ENCODE data around the gene ANKDD1A.
A peak's percentile ranks its signal among the peaks of the same experiment; 100 is the strongest.

The ANKDD1A gene

GRCh38 chr15:64951777-64952418 lies 40.2 kb downstream of the ANKDD1A start:
- Mint-ChIP-seq H3K27me3 (no peaks in the 10 kb centered on the region), H3K36me3 (ENCODE audit: low read depth) (peaks cover 13% of the 10 kb centered on the region), H3K9me3 (no peaks in the 10 kb centered on the region), H3K4me1 (ENCODE audit: low read depth) (no peaks in the 10 kb centered on the region), H3K4me3 (no peak overlapping the region), H3K27ac (peak overlapping the region; percentile 54)

- H3K4me3 Mint-ChIP-seq: no peak overlapping the region
- no peaks in the 10 kb centered on the region for H3K9me3 Mint-ChIP-seq
- peaks cover 28% of the 10 kb centered on the region for H3K36me3 Mint-ChIP-seq (ENCODE audit: low read depth)
- no peaks in the 10 kb centered on the region for H3K27me3 Mint-ChIP-seq
- peak overlapping the region; percentile 69 for H3K27ac Mint-ChIP-seq
- no peaks in the 10 kb centered on the region for H3K4me1 Mint-ChIP-seq (ENCODE audit: low read depth)
Observed at GRCh38 chr15:64954395-64954794, 42.7 kb downstream of the ANKDD1A start.

- Mint-ChIP-seq H3K9me3 (no peaks in the 10 kb centered on the region), H3K4me1 (ENCODE audit: low read depth) (no peaks in the 10 kb centered on the region), H3K4me3 (no peak overlapping the region), H3K36me3 (ENCODE audit: low read depth) (peaks cover 69% of the 10 kb centered on the region), H3K27me3 (no peaks in the 10 kb centered on the region), H3K27ac (no peak overlapping the region)
Observed at GRCh38 chr15:64959128-64959527, 47.4 kb downstream of the ANKDD1A start.

- no peak overlapping the region for H3K4me3 Mint-ChIP-seq
- no peaks in the 10 kb centered on the region for H3K27me3 Mint-ChIP-seq
- H3K9me3 Mint-ChIP-seq: no peaks in the 10 kb centered on the region
- H3K36me3 Mint-ChIP-seq (ENCODE audit: low read depth): peaks cover 79% of the 10 kb centered on the region
- H3K27ac Mint-ChIP-seq: no peak overlapping the region
- no peaks in the 10 kb centered on the region for H3K4me1 Mint-ChIP-seq (ENCODE audit: low read depth)
Observed at GRCh38 chr15:64960153-64960552, 48.5 kb downstream of the ANKDD1A start.

GRCh38 chr15:64961013-64961412 lies 49.3 kb downstream of the ANKDD1A start:
- Mint-ChIP-seq H3K27ac (no peak overlapping the region), H3K36me3 (ENCODE audit: low read depth) (peaks cover 74% of the 10 kb centered on the region), H3K4me3 (no peak overlapping the region), H3K4me1 (ENCODE audit: low read depth) (no peaks in the 10 kb centered on the region), H3K27me3 (no peaks in the 10 kb centered on the region), H3K9me3 (no peaks in the 10 kb centered on the region)

GRCh38 chr15:64969401-64969800 lies 57.7 kb downstream of the ANKDD1A start:
- peaks cover 57% of the 10 kb centered on the region for H3K36me3 Mint-ChIP-seq (ENCODE audit: low read depth)
- no peaks in the 10 kb centered on the region for H3K4me1 Mint-ChIP-seq (ENCODE audit: low read depth)
- no peak overlapping the region for H3K27ac Mint-ChIP-seq
- no peaks in the 10 kb centered on the region for H3K9me3 Mint-ChIP-seq
- no peak overlapping the region for H3K4me3 Mint-ChIP-seq
- H3K27me3 Mint-ChIP-seq: no peaks in the 10 kb centered on the region

GRCh38 chr15:64970698-64971097 lies 59.0 kb downstream of the ANKDD1A start:
- Mint-ChIP-seq H3K4me3 (no peak overlapping the region), H3K36me3 (ENCODE audit: low read depth) (peaks cover 53% of the 10 kb centered on the region), H3K9me3 (no peaks in the 10 kb centered on the region), H3K27ac (no peak overlapping the region), H3K27me3 (no peaks in the 10 kb centered on the region), H3K4me1 (ENCODE audit: low read depth) (peaks cover 5% of the 10 kb centered on the region)

GRCh38 chr15:64975390-64975789 lies 63.7 kb downstream of the ANKDD1A start:
- H3K36me3 Mint-ChIP-seq (ENCODE audit: low read depth): peaks cover 53% of the 10 kb centered on the region
- no peaks in the 10 kb centered on the region for H3K9me3 Mint-ChIP-seq
- peaks cover 7% of the 10 kb centered on the region for H3K4me1 Mint-ChIP-seq (ENCODE audit: low read depth)
- peak overlapping the region; percentile 33 for H3K27ac Mint-ChIP-seq
- no peak overlapping the region for H3K4me3 Mint-ChIP-seq
- H3K27me3 Mint-ChIP-seq: no peaks in the 10 kb centered on the region

- no peak overlapping the region for H3K27ac Mint-ChIP-seq
- H3K4me3 Mint-ChIP-seq: no peak overlapping the region
Observed at GRCh38 chr15:64979252-64979710, 67.6 kb downstream of the ANKDD1A start.

GRCh38 chr15:64981812-64982431 lies 70.2 kb downstream of the ANKDD1A start:
- peaks cover 25% of the 10 kb centered on the region for H3K4me1 Mint-ChIP-seq (ENCODE audit: low read depth)
- peaks cover 44% of the 10 kb centered on the region for H3K36me3 Mint-ChIP-seq (ENCODE audit: low read depth)
- H3K27ac Mint-ChIP-seq: no peak overlapping the region
- H3K4me3 Mint-ChIP-seq: no peak overlapping the region
- no peaks in the 10 kb centered on the region for H3K27me3 Mint-ChIP-seq
- no peaks in the 10 kb centered on the region for H3K9me3 Mint-ChIP-seq

More at GRCh38 chr15:64979252-64979710, 67.6 kb downstream of the ANKDD1A start:
- Mint-ChIP-seq H3K4me1 (ENCODE audit: low read depth) (peaks cover 11% of the 10 kb centered on the region), H3K27me3 (no peaks in the 10 kb centered on the region), H3K9me3 (no peaks in the 10 kb centered on the region), H3K36me3 (ENCODE audit: low read depth) (peaks cover 51% of the 10 kb centered on the region)

- no peaks in the 10 kb centered on the region for H3K9me3 Mint-ChIP-seq
Observed at GRCh38 chr15:64982472-64982871, 70.8 kb downstream of the ANKDD1A start.

GRCh38 chr15:64985366-64986033 lies 73.8 kb downstream of the ANKDD1A start:
- peaks cover 55% of the 10 kb centered on the region for H3K4me1 Mint-ChIP-seq (ENCODE audit: low read depth)
- no peaks in the 10 kb centered on the region for H3K27me3 Mint-ChIP-seq
- H3K27ac Mint-ChIP-seq: peak overlapping the region; percentile 33
- peaks cover 28% of the 10 kb centered on the region for H3K36me3 Mint-ChIP-seq (ENCODE audit: low read depth)
- H3K4me3 Mint-ChIP-seq: no peak overlapping the region
- H3K9me3 Mint-ChIP-seq: no peaks in the 10 kb centered on the region

More at GRCh38 chr15:64982472-64982871, 70.8 kb downstream of the ANKDD1A start:
- Mint-ChIP-seq H3K4me1 (ENCODE audit: low read depth) (peaks cover 30% of the 10 kb centered on the region), H3K27ac (no peak overlapping the region), H3K4me3 (no peak overlapping the region), H3K27me3 (no peaks in the 10 kb centered on the region), H3K36me3 (ENCODE audit: low read depth) (peaks cover 48% of the 10 kb centered on the region)

GRCh38 chr15:64987136-64987535 lies 75.4 kb downstream of the ANKDD1A start:
- H3K27ac Mint-ChIP-seq: peak overlapping the region; percentile 8
- no peaks in the 10 kb centered on the region for H3K27me3 Mint-ChIP-seq
- H3K9me3 Mint-ChIP-seq: no peaks in the 10 kb centered on the region
- H3K4me1 Mint-ChIP-seq (ENCODE audit: low read depth): peaks cover 59% of the 10 kb centered on the region
- peak overlapping the region; percentile 5 for H3K4me3 Mint-ChIP-seq
- peaks cover 22% of the 10 kb centered on the region for H3K36me3 Mint-ChIP-seq (ENCODE audit: low read depth)

GRCh38 chr15:64989416-64990167 lies 77.9 kb downstream of the ANKDD1A start, which contains the start of gene SPG21:
SPG21 (minus strand) TSS chr15:64989914; CDS start chr15:64983569, 6,345 bp downstream.
- H3K36me3 Mint-ChIP-seq (ENCODE audit: low read depth): peaks cover 16% of the 10 kb centered on the region
- H3K27me3 Mint-ChIP-seq: no peaks in the 10 kb centered on the region
- peak within 1 kb of the TSS; percentile 92 for H3K27ac Mint-ChIP-seq
- H3K4me3 Mint-ChIP-seq: peak within 1 kb of the TSS; percentile 97
- no peaks in the 10 kb centered on the region for H3K9me3 Mint-ChIP-seq
- peaks cover 52% of the 10 kb centered on the region for H3K4me1 Mint-ChIP-seq (ENCODE audit: low read depth)

GRCh38 chr15:64990168-64990470 lies 78.4 kb downstream of the ANKDD1A start:
- Mint-ChIP-seq H3K4me1 (ENCODE audit: low read depth) (peaks cover 47% of the 10 kb centered on the region), H3K9me3 (no peaks in the 10 kb centered on the region), H3K27me3 (no peaks in the 10 kb centered on the region), H3K27ac (peak overlapping the region; percentile 92), H3K36me3 (ENCODE audit: low read depth) (peaks cover 16% of the 10 kb centered on the region), H3K4me3 (peak overlapping the region; percentile 89)

Data from stimulated activated naive CD8-positive, alpha-beta T cell treated with anti-CD3 and anti-CD28 coated beads, Interleukin-15, Interleukin-2, amounts not matched to agents 100 ng/mL and 50 ng/mL, for 24 hours (primary cell).